Activated CD8-positive, alpha-beta T cell treated with anti-CD3 and anti-CD28 coated beads for 36 hours (primary cell): ENCODE measurements around the gene DDX27. TPM values are rescaled to one million over a fixed set of nuclear protein-coding genes. Genes with fewer than 3 reads are reported as not detected.

Experiments used
- ATAC-seq: fragments of 200-7000 bp; cut with Tn5 transposase; one replicate; pipeline ENCODE4 v1.10.0; 2021; ENCODE audit warnings: mild to moderate bottlenecking, moderate library complexity
- CTCF ChIA-PET: fragments of 350-600 bp; sonication (Branson Sonifier 250); formaldehyde crosslinking; loops from one replicate; lab custom pipeline; 2021; ENCODE audit warnings: antibody characterized with exemption; lab: Charles Lee
- POLR2A ChIA-PET: fragments of 350-600 bp; sonication (Branson Sonifier 250); formaldehyde crosslinking; loops from one replicate; lab custom pipeline; 2021; ENCODE audit warnings: antibody characterized with exemption; lab: Charles Lee
- DNase-seq: peaks from one replicate; pipeline ENCODE4 v3.0.0-alpha.2; 2020
- H3K27ac Mint-ChIP-seq: one replicate; pipeline ENCODE4 v1.8.0; 2021; ENCODE audit warnings: mild to moderate bottlenecking, mixed read lengths
- H3K27me3 Mint-ChIP-seq: one replicate; pipeline ENCODE4 v1.8.0; 2021; ENCODE audit warnings: mixed read lengths
- H3K36me3 Mint-ChIP-seq: one replicate; pipeline ENCODE4 v1.8.0; 2021; ENCODE audit warnings: low read depth, mixed read lengths
- H3K4me1 Mint-ChIP-seq: one replicate; pipeline ENCODE4 v1.8.0; 2021; ENCODE audit warnings: low read depth, mixed read lengths
- H3K4me3 Mint-ChIP-seq: one replicate; pipeline ENCODE4 v1.8.0; 2021; ENCODE audit warnings: mild to moderate bottlenecking, moderate library complexity, mixed read lengths
- H3K9me3 Mint-ChIP-seq: one replicate; pipeline ENCODE4 v1.8.0; 2021; ENCODE audit warnings: mixed read lengths
- intact Hi-C: fragments of 100-400 bp; cut with micrococcal nuclease; formaldehyde crosslinking; loops from one replicate; pipeline ENCODE4 v1.10.0; 2022
- total RNA-seq, 2 experiments: library from RNA; stranded (reverse); gene quantifications; one replicate each; pipeline ENCODE4 v1.2.3, GENCODE V29; 2021
- TF ChIP-seq, protein P1 (sequence below): fragments of 200-600 bp; IDR thresholded peaks from one replicate; pipeline ENCODE4 v1.8.0; 2022; ENCODE audit warnings: antibody characterized with exemption, mild to moderate bottlenecking

DDX27 gene
- total RNA-seq, 2 experiments from 2014 or later, result 45.2 to 45.9 TPM

DNA sequence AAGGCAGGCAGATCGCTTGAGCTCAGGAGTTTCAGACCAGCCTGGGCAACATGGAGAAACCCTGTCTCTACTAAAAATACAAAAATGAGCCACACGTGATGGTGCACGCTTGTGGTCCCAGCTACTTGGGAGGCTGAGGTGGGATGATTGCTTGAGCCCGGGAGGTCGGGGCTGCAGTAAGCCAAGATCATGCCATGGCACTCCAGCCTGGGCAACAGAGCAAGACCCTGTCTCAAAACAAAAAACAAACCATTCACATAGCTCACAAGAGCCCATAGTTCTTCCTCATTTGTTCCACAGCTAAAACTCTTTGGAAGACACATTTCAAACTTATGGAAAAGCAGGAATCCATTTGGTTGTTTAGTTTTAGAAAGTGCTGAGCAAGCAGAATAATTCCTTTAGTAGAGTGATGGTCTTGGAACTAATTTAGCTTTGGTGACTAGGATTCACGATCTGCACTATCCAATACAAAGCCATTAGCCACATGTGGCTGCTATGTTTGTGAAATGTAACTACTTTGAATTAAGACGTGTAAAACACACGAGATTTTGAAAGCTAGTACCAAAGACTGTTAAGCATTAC is 54.6 kb downstream of the DDX27 start:
- no peak for DNase-seq
- H3K9me3 Mint-ChIP-seq, result peaks cover 4% of the 10 kb centered on the region
- H3K27ac Mint-ChIP-seq, result peak overlapping the region; percentile 55
- ChIA-PET POLR2A (interaction anchor here (1.0 to 4.3 kb wide), 8 partner anchors 7 to 228 kb away, joined by 3 to 22 read pairs (median 4); no protein-coding TSS in a partner anchor), CTCF (interaction anchor here (0.8 to 1.4 kb wide), 3 partner anchors 9 to 56 kb away, joined by 4 read pairs; no protein-coding TSS in a partner anchor)
- ATAC-seq, result no peak
- TF ChIP-seq, protein P1, sequence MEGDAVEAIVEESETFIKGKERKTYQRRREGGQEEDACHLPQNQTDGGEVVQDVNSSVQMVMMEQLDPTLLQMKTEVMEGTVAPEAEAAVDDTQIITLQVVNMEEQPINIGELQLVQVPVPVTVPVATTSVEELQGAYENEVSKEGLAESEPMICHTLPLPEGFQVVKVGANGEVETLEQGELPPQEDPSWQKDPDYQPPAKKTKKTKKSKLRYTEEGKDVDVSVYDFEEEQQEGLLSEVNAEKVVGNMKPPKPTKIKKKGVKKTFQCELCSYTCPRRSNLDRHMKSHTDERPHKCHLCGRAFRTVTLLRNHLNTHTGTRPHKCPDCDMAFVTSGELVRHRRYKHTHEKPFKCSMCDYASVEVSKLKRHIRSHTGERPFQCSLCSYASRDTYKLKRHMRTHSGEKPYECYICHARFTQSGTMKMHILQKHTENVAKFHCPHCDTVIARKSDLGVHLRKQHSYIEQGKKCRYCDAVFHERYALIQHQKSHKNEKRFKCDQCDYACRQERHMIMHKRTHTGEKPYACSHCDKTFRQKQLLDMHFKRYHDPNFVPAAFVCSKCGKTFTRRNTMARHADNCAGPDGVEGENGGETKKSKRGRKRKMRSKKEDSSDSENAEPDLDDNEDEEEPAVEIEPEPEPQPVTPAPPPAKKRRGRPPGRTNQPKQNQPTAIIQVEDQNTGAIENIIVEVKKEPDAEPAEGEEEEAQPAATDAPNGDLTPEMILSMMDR, result no peak
- peaks cover 68% of the 10 kb centered on the region for H3K36me3 Mint-ChIP-seq
- H3K4me3 Mint-ChIP-seq, result peak overlapping the region; percentile 10
- peaks cover 2% of the 10 kb centered on the region for H3K27me3 Mint-ChIP-seq
- H3K4me1 Mint-ChIP-seq, result peaks cover 55% of the 10 kb centered on the region
- intact Hi-C loops, result no loop called here

DNA sequence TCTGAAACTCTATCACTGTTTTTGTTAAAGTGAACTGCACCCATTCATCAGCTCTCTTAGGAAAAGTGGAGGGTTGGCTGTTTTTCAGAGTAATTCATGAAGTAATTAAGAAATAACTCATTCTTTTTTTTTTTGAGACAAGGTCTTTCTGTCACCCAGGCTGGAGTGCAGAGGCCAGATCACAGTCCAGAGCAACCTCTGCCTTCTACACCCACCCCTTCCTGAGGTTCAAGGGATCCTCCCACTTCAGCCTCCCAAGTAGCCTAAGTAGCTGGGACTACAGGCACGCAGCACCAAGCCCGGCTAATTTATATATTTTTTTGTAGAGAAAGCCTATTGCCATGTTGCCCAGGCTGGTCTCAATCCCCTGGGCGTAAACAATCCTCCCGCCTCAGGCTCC is 56.0 kb downstream of the DDX27 start:
- H3K9me3 Mint-ChIP-seq, result no peaks in the 10 kb centered on the region
- peaks cover 2% of the 10 kb centered on the region for H3K27me3 Mint-ChIP-seq
- ATAC-seq (no peak), DNase-seq (no peak)
- POLR2A ChIA-PET, result interaction anchor here (0.6 to 4.3 kb wide), 9 partner anchors 10 to 229 kb away, joined by 3 to 22 read pairs (median 4); partner anchors contain the start of gene CSE1L
- TF ChIP-seq, protein P1, result no peak
- H3K27ac Mint-ChIP-seq, result peak overlapping the region; percentile 100
- intact Hi-C loops, result no loop called here
- CTCF ChIA-PET, result no interaction called here
- peaks cover 46% of the 10 kb centered on the region for H3K4me1 Mint-ChIP-seq
- peak overlapping the region; percentile 100 for H3K4me3 Mint-ChIP-seq
- H3K36me3 Mint-ChIP-seq, result peaks cover 68% of the 10 kb centered on the region

DNA sequence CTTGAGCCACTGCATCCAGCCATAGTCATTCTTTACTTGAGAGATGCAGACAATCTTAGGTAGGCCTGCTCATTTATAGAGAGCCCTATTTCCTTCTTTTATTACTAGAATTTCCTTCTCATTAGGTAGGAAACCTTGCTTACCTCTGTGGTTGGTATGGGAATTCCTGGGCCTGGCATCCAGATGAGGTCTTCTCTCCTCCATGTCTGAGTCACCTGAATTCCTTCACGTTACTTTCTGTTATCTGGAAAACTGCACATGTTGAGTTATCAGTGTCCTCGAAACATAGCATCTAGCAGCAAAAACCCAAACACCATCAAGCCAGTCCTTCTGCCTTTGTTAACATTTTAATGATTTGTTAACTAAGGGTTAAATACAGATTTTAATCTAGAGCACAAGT is 56.4 kb downstream of the DDX27 start:
- ChIA-PET POLR2A (interaction anchor here (0.8 to 8.4 kb wide), 12 partner anchors 9 to 320 kb away, joined by 3 to 148 read pairs (median 4); partner anchors contain the start of gene CSE1L), CTCF (interaction anchor here (1.2 to 1.3 kb wide), 2 partner anchors 11 to 31 kb away, joined by 4 to 5 read pairs; no protein-coding TSS in a partner anchor)
- TF ChIP-seq, protein P1, result no peak
- no peak for DNase-seq
- intact Hi-C loops, result no loop called here
- Mint-ChIP-seq H3K27ac (peak overlapping the region; percentile 100), H3K36me3 (peaks cover 68% of the 10 kb centered on the region), H3K4me1 (peaks cover 43% of the 10 kb centered on the region), H3K4me3 (peak overlapping the region; percentile 100), H3K9me3 (peaks cover under 1% of the 10 kb centered on the region), H3K27me3 (peaks cover 2% of the 10 kb centered on the region)
- no peak for ATAC-seq

DNA sequence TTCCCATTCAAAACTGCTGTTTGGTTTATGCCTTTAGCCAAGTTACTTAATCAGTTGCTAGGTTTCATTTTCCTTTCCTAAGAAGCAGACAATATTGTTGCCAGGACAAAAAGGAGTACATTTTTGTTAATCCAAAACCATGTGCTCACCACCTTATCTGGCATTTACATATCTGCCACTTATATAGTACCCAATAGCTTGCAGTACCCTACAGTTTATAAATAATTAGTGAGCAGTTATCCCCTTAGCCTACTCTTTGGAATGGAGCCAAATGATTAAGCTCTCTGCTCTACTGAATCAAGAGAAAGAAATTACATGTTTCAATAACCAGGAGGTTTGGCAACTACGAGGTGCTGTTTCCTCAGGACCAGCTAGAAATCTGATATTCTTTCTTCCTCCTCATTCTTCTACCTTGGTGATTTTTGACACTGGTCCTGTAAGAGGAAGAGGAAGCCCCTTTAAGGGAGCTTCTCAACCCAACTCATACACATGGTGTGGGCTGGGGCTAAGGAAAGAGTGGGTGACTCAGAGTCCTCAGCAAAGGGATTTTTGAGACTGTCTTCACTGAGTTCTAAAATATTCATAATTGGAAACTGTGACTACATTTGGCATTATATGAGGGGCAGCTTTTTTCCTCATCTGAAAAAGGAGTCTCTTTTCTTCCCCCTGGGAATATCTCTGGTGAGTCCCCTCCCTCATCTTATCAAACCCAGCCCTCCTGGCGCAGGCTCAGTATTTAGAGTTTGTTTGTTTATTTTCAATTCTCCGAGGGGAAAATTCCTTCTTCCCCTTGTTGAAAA is 57.1 kb downstream of the DDX27 start:
- ChIA-PET CTCF (interaction anchor here (1.0 to 1.3 kb wide), 3 partner anchors 12 to 59 kb away, joined by 4 to 7 read pairs (median 5); no protein-coding TSS in a partner anchor), POLR2A (interaction anchor here (0.5 to 8.4 kb wide), 18 partner anchors 9 to 320 kb away, joined by 3 to 148 read pairs (median 4); partner anchors contain the start of gene CSE1L)
- H3K4me1 Mint-ChIP-seq, result peaks cover 38% of the 10 kb centered on the region
- intact Hi-C loops, result no loop called here
- TF ChIP-seq, protein P1, result no peak
- H3K4me3 Mint-ChIP-seq, result peak overlapping the region; percentile 100
- H3K36me3 Mint-ChIP-seq, result peaks cover 68% of the 10 kb centered on the region
- H3K27me3 Mint-ChIP-seq, result peaks cover 2% of the 10 kb centered on the region
- DNase-seq (peak; percentile 82), ATAC-seq (peak; percentile 45)
- H3K27ac Mint-ChIP-seq, result peak overlapping the region; percentile 100
- peaks cover 8% of the 10 kb centered on the region for H3K9me3 Mint-ChIP-seq
